PC-3 (cell line): Measurements from ENCODE around the gene LRRC49. TPM values are rescaled to one million over a fixed set of nuclear protein-coding genes. Genes with fewer than 3 reads are reported as not detected.

ENCODE experiments used
- ATAC-seq: fragments of 200-7000 bp; cut with Tn5 transposase; 2 replicates; pipeline ENCODE4 v1.9.1; 2020; ENCODE audit warnings: mild to moderate bottlenecking, moderate library complexity
- BruUV-seq: library from RNA; stranded (reverse); fragments of 400-500 nt; replicated peaks from 2 replicates; lab custom pipeline; 2021; lab: Mats Ljungman, UMichigan
- CTCF ChIA-PET: fragments of 300-600 bp; sonication (Branson Sonifier 250); formaldehyde crosslinking; loops from one replicate; lab custom pipeline; 2022; ENCODE audit warnings: antibody characterized with exemption; lab: Charles Lee
- POLR2A ChIA-PET: fragments of 300-600 bp; sonication (Branson Sonifier 250); formaldehyde crosslinking; loops from one replicate; lab custom pipeline; 2022; ENCODE audit warnings: antibody characterized with exemption; ENCODE audit not compliant: unreplicated experiment; lab: Charles Lee
- DNase-seq: peaks from one replicate; pipeline ENCODE4 v3.0.0-alpha.2; 2015
- H2AFZ ChIP-seq: fragments of 300-600 bp; sonication (generic); 2 replicates; pipeline ENCODE4 v1.6.0; 2016; ENCODE audit warnings: antibody characterized with exemption, low read length
- H3F3A ChIP-seq: fragments of 300-600 bp; sonication (generic); one replicate; pipeline ENCODE4 v1.6.0; 2017; ENCODE audit warnings: antibody characterized with exemption, low read length, control low read depth, mild to moderate bottlenecking; ENCODE audit not compliant: unreplicated experiment
- H3K27ac ChIP-seq: fragments of 300-600 bp; sonication (generic); 2 replicates; pipeline ENCODE4 v1.5.1; 2016; ENCODE audit warnings: mild to moderate bottlenecking, low read length
- H3K27me3 ChIP-seq: fragments of 300-600 bp; sonication (generic); 2 replicates; pipeline ENCODE4 v1.6.1; 2016; ENCODE audit warnings: low read length, mixed read lengths
- H3K36me3 ChIP-seq: fragments of 300-600 bp; sonication (generic); 2 replicates; pipeline ENCODE4 v1.6.1; 2016; ENCODE audit warnings: low read depth, mixed run types, low read length, mixed read lengths
- H3K4me1 ChIP-seq: fragments of 300-600 bp; sonication (generic); 2 replicates; pipeline ENCODE4 v1.5.1; 2016; ENCODE audit warnings: low read length; ENCODE audit not compliant: insufficient read depth
- H3K4me2 ChIP-seq: fragments of 300-600 bp; sonication (generic); 2 replicates; pipeline ENCODE4 v1.6.0; 2016; ENCODE audit warnings: low read length
- H3K4me3 ChIP-seq: fragments of 300-600 bp; sonication (generic); 2 replicates; pipeline ENCODE4 v1.5.1; 2016; ENCODE audit warnings: mild to moderate bottlenecking, low read length, mixed read lengths
- H3K79me2 ChIP-seq: fragments of 300-600 bp; sonication (generic); 2 replicates; pipeline ENCODE4 v1.6.1; 2017; ENCODE audit warnings: low read length, mixed read lengths
- H3K9ac ChIP-seq: fragments of 300-600 bp; sonication (generic); 2 replicates; pipeline ENCODE4 v1.6.0; 2016; ENCODE audit warnings: mild to moderate bottlenecking, low read length
- H3K9me2 ChIP-seq: fragments of 300-600 bp; sonication (generic); replicated peaks from 2 replicates; pipeline ENCODE4 v1.6.1; 2016; ENCODE audit warnings: mixed run types, low read length, mixed read lengths
- H3K9me3 ChIP-seq: fragments of 300-600 bp; sonication (generic); 2 replicates; pipeline ENCODE4 v1.6.1; 2016; ENCODE audit warnings: low read length, mixed read lengths
- H4K20me1 ChIP-seq: fragments of 300-600 bp; sonication (generic); 2 replicates; pipeline ENCODE4 v1.6.1; 2016; ENCODE audit warnings: low read length, mixed read lengths
- CTCF ChIP-seq: fragments of 300-600 bp; sonication (generic); conservative IDR thresholded peaks from 2 replicates; pipeline ENCODE4 v1.5.1; 2017; ENCODE audit warnings: antibody characterized with exemption, low read depth, mild to moderate bottlenecking, low read length
- EZH2 ChIP-seq: fragments of 300-600 bp; sonication (generic); IDR thresholded peaks from one replicate; pipeline ENCODE4 v1.6.1; 2017; ENCODE audit warnings: antibody characterized with exemption, mild to moderate bottlenecking, low read length; ENCODE audit not compliant: unreplicated experiment
- EZH2phosphoT487 ChIP-seq: fragments of 300-600 bp; sonication (generic); IDR thresholded peaks from 2 replicates; pipeline ENCODE4 v1.6.1; 2018; ENCODE audit warnings: mild to moderate bottlenecking, antibody characterized with exemption, low read length, borderline replicate concordance
- intact Hi-C: fragments of 100-400 bp; cut with micrococcal nuclease; formaldehyde crosslinking; loops from 2 replicates; pipeline ENCODE4 v1.9.0; 2023
- total RNA-seq: library from RNA; depleted of rRNA; stranded (reverse); fragments of >200 nt; gene quantifications from 2 replicates; pipeline ENCODE4 v1.2.3, GENCODE V29; 2014

The LRRC49 gene
- total RNA-seq, 1 experiment from 2014 or later: 7.7 TPM

- Histone ChIP-seq H3K79me2 (no peaks in the 10 kb centered on the region), H3K9ac (no peak overlapping the region), H3K4me1 (no peaks in the 10 kb centered on the region), H3K36me3 (no peaks in the 10 kb centered on the region; the same call in 1 of the 2 replicates), H3K27ac (no peak overlapping the region), H3K9me3 (0 out of 2 replicates have a peak, but pooled peaks cover 9% of the 10 kb centered on the region), H2AFZ (no peak overlapping the region), H3F3A (no peaks in the 10 kb centered on the region), H3K9me2 (no peaks in the 10 kb centered on the region), H3K4me2 (no peak overlapping the region), H3K4me3 (no peak overlapping the region), H4K20me1 (no peaks in the 10 kb centered on the region), H3K27me3 (no peaks in the 10 kb centered on the region)
- DNase-seq (no peak), ATAC-seq (no peak)
- TF ChIP-seq CTCF (no peak), EZH2 (no peak), EZH2phosphoT487 (no peak)
- intact Hi-C loops: loop anchor here (10.0 kb wide), 1 partner anchor 61 kb away; no protein-coding TSS in a partner anchor
- no TSS peak for BruUV-seq
- ChIA-PET POLR2A (interaction anchor here (0.7 kb wide), 1 partner anchor 43 kb away, joined by 3 read pairs; no protein-coding TSS in a partner anchor), CTCF (no interaction called here)
Measured at GRCh38 chr15:70995383-70995970, 102.9 kb downstream of the LRRC49 start.

- H3K4me1 ChIP-seq: peaks cover 3% of the 10 kb centered on the region; the same call in 1 of the 2 replicates
- H2AFZ ChIP-seq: no peak overlapping the region
- ChIA-PET POLR2A (no interaction called here), CTCF (no interaction called here)
- no peak overlapping the region for H3K27ac ChIP-seq
- H3K79me2 ChIP-seq: no peaks in the 10 kb centered on the region
- H3K4me2 ChIP-seq: no peak overlapping the region
- H3K36me3 ChIP-seq: no peaks in the 10 kb centered on the region; the same call in 1 of the 2 replicates
- TF ChIP-seq CTCF (no peak), EZH2phosphoT487 (no peak), EZH2 (no peak)
- no peaks in the 10 kb centered on the region for H3K9me2 ChIP-seq
- no peaks in the 10 kb centered on the region for H3F3A ChIP-seq
- BruUV-seq: no TSS peak
- 0 out of 2 replicates have a peak, but pooled peaks cover 9% of the 10 kb centered on the region for H3K9me3 ChIP-seq
- intact Hi-C loops: loop anchor here (10.0 kb wide), 1 partner anchor 64 kb away; no protein-coding TSS in a partner anchor
- H3K27me3 ChIP-seq: no peaks in the 10 kb centered on the region
- ATAC-seq (no peak), DNase-seq (no peak)
- H3K4me3 ChIP-seq: no peak overlapping the region
- H4K20me1 ChIP-seq: no peaks in the 10 kb centered on the region
- no peak overlapping the region for H3K9ac ChIP-seq
Measured at GRCh38 chr15:70998319-70998718, 105.7 kb downstream of the LRRC49 start.

- DNase-seq (no peak), ATAC-seq (no peak)
- no peaks in the 10 kb centered on the region for H3K27me3 ChIP-seq
- CTCF ChIA-PET: no interaction called here
- H4K20me1 ChIP-seq: no peaks in the 10 kb centered on the region
- POLR2A ChIA-PET: interaction anchor here (0.7 kb wide), 1 partner anchor 10 kb away, joined by 19 read pairs; no protein-coding TSS in a partner anchor
- no peak overlapping the region for H3K4me3 ChIP-seq
- no peak overlapping the region for H3K4me2 ChIP-seq
- H3K9me3 ChIP-seq: 0 out of 2 replicates have a peak, but pooled peaks cover 9% of the 10 kb centered on the region
- no peaks in the 10 kb centered on the region for H3F3A ChIP-seq
- no peak overlapping the region for H3K9ac ChIP-seq
- peaks cover 3% of the 10 kb centered on the region; the same call in 1 of the 2 replicates for H3K4me1 ChIP-seq
- H3K36me3 ChIP-seq: no peaks in the 10 kb centered on the region; the same call in 1 of the 2 replicates
- H2AFZ ChIP-seq: no peak overlapping the region
- no peaks in the 10 kb centered on the region for H3K79me2 ChIP-seq
- TF ChIP-seq EZH2phosphoT487 (no peak), CTCF (no peak), EZH2 (no peak)
- H3K9me2 ChIP-seq: no peaks in the 10 kb centered on the region
- no peak overlapping the region for H3K27ac ChIP-seq
- no TSS peak for BruUV-seq
- intact Hi-C loops: no loop called here
Measured at GRCh38 chr15:71002316-71002715, 109.7 kb downstream of the LRRC49 start.
